Measurements from ENCODE around the gene MRPL43. TPM values are rescaled to one million over a fixed set of nuclear protein-coding genes. Genes with fewer than 3 reads are reported as not detected.
A peak's percentile ranks its signal among the peaks of the same experiment; 100 is the strongest.

MRPL43 gene
- total RNA-seq, 2 experiments from 2014 or later, result 56.3 to 58.1 TPM

GRCh38 chr10:101027106-101027720 is 39.9 kb upstream of the MRPL43 start:
- no peak for DNase-seq
- no peak overlapping the region for H3K4me3 Mint-ChIP-seq
- peaks cover under 1% of the 10 kb centered on the region for H3K27me3 Mint-ChIP-seq
- no peaks in the 10 kb centered on the region for H3K36me3 Mint-ChIP-seq
- H3K4me1 Mint-ChIP-seq, result peaks cover 9% of the 10 kb centered on the region
- H3K27ac Mint-ChIP-seq, result no peak overlapping the region
- H3K9me3 Mint-ChIP-seq, result no peaks in the 10 kb centered on the region

GRCh38 chr10:101022967-101023705 is 35.8 kb upstream of the MRPL43 start:
- no peaks in the 10 kb centered on the region for H3K9me3 Mint-ChIP-seq
- DNase-seq, result no peak
- H3K27ac Mint-ChIP-seq, result no peak overlapping the region
- peaks cover 31% of the 10 kb centered on the region for H3K27me3 Mint-ChIP-seq
- H3K4me3 Mint-ChIP-seq, result no peak overlapping the region
- H3K4me1 Mint-ChIP-seq, result peaks cover 6% of the 10 kb centered on the region
- no peaks in the 10 kb centered on the region for H3K36me3 Mint-ChIP-seq

GRCh38 chr10:101021692-101022251 is 34.5 kb upstream of the MRPL43 start:
- Mint-ChIP-seq H3K9me3 (no peaks in the 10 kb centered on the region), H3K27me3 (peaks cover 43% of the 10 kb centered on the region), H3K36me3 (no peaks in the 10 kb centered on the region), H3K27ac (no peak overlapping the region), H3K4me1 (peaks cover 6% of the 10 kb centered on the region), H3K4me3 (no peak overlapping the region)
- no peak for DNase-seq

GRCh38 chr10:101021239-101021638 is 33.9 kb upstream of the MRPL43 start:
- H3K27me3 Mint-ChIP-seq, result peaks cover 48% of the 10 kb centered on the region
- H3K4me3 Mint-ChIP-seq, result no peak overlapping the region
- H3K27ac Mint-ChIP-seq, result no peak overlapping the region
- no peaks in the 10 kb centered on the region for H3K36me3 Mint-ChIP-seq
- peaks cover 6% of the 10 kb centered on the region for H3K4me1 Mint-ChIP-seq
- no peak for DNase-seq
- H3K9me3 Mint-ChIP-seq, result no peaks in the 10 kb centered on the region

GRCh38 chr10:101020427-101021075 is 33.3 kb upstream of the MRPL43 start:
- H3K27me3 Mint-ChIP-seq, result peaks cover 52% of the 10 kb centered on the region
- no peaks in the 10 kb centered on the region for H3K36me3 Mint-ChIP-seq
- no peak overlapping the region for H3K27ac Mint-ChIP-seq
- H3K4me1 Mint-ChIP-seq, result peaks cover 6% of the 10 kb centered on the region
- no peak for DNase-seq
- H3K4me3 Mint-ChIP-seq, result no peak overlapping the region
- H3K9me3 Mint-ChIP-seq, result no peaks in the 10 kb centered on the region

DNA sequence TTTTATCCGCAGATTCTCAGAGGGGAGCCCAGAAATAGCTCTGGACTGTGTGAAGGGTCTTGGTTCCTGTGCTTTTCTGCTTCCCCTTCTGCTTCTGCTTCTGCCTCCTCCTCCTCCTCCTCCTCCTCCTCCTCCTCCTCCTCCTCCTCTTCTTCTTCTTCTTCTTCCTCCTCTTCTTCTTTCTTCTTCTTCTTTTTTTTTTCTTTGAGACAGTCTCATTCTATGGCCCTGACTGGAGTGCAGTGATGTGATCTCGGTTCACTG is 32.1 kb upstream of the MRPL43 start:
- H3K9me3 Mint-ChIP-seq, result no peaks in the 10 kb centered on the region
- H3K4me1 Mint-ChIP-seq, result peaks cover 13% of the 10 kb centered on the region
- no peak overlapping the region for H3K27ac Mint-ChIP-seq
- H3K4me3 Mint-ChIP-seq, result no peak overlapping the region
- no peaks in the 10 kb centered on the region for H3K36me3 Mint-ChIP-seq
- peaks cover 64% of the 10 kb centered on the region for H3K27me3 Mint-ChIP-seq
- DNase-seq, result no peak

- no peaks in the 10 kb centered on the region for H3K36me3 Mint-ChIP-seq
- H3K27me3 Mint-ChIP-seq, result peaks cover 67% of the 10 kb centered on the region
- peaks cover 17% of the 10 kb centered on the region for H3K4me1 Mint-ChIP-seq
- no peak overlapping the region for H3K27ac Mint-ChIP-seq
- H3K9me3 Mint-ChIP-seq, result no peaks in the 10 kb centered on the region
- H3K4me3 Mint-ChIP-seq, result no peak overlapping the region
- DNase-seq, result peak; percentile 85
These were observed 31.5 kb upstream of the MRPL43 start for GRCh38 chr10:101018600-101019439.

DNA sequence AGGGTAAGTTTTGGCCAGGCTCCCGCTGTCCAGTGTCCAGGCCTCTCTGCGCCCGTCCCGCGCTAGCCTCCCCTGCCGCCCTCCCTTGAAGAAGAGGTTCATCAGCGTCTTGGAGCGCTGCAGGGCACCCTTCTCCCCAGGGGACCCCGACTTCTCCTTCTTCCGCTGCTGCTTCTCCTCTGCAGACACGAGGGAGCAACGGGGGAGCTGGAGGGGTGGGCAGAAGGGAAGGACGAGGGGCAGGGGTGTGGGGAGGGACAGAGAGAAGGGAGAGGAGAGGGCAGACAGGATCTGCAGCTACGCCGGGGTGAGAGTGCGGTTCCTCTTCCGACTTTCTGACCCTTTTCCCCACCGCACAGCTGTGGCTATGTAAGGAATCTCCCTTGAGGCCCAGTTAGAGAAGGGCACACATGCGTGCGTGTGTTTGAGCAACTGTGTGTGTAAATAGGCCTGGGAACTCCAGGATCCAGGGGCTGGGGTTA is 30.9 kb upstream of the MRPL43 start:
- peaks cover 72% of the 10 kb centered on the region for H3K27me3 Mint-ChIP-seq
- no peaks in the 10 kb centered on the region for H3K9me3 Mint-ChIP-seq
- no peak for DNase-seq
- H3K4me1 Mint-ChIP-seq, result peaks cover 21% of the 10 kb centered on the region
- H3K36me3 Mint-ChIP-seq, result no peaks in the 10 kb centered on the region
- H3K4me3 Mint-ChIP-seq, result no peak overlapping the region
- H3K27ac Mint-ChIP-seq, result no peak overlapping the region

DNA sequence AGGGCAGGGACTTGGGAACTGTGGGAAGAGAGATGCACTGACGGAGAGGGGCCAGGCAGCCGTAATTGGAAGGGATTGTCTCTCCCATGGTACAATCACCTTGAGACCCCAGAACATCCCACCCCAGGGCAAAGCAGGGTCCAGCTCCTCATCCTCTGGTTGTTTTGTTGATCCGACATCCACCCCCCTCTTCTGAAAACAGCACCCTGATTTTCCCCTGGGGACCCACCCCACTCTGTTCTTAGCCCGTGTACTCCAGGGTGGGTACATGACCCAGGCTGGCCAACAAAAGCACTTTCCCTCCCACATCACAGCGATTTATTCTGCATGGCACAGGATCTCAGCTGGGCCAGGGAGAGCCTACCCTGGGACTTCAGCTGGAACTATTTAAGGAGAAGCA is 29.5 kb upstream of the MRPL43 start:
- Mint-ChIP-seq H3K4me1 (peaks cover 26% of the 10 kb centered on the region), H3K27ac (no peak overlapping the region), H3K27me3 (peaks cover 69% of the 10 kb centered on the region)

DNA sequence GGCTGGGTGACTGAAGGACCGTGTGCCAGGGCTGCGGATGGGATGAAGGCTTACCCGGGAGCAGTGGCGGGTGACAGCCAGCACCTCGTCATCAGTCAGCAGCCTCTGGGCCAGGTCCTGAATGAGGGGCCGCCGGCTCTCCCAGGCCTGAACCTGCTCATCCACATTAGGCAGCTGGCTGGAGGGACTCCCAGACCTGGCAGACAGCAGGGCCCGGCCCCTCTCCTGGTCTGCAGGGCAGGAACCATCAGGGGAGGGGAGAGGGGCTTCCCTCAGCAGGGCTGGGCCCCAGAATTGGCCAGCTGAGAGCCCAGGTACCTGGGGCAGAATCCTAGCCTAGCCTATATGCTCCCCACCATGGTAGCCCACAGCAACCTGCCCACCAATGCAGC is 28.3 kb upstream of the MRPL43 start:
- Mint-ChIP-seq H3K4me3 (no peak overlapping the region), H3K27ac (no peak overlapping the region), H3K27me3 (peaks cover 62% of the 10 kb centered on the region), H3K36me3 (no peaks in the 10 kb centered on the region), H3K4me1 (peaks cover 26% of the 10 kb centered on the region), H3K9me3 (no peaks in the 10 kb centered on the region)
- no peak for DNase-seq

More for the DNA sequence above, 29.5 kb upstream of the MRPL43 start:
- no peaks in the 10 kb centered on the region for H3K9me3 Mint-ChIP-seq
- no peak overlapping the region for H3K4me3 Mint-ChIP-seq
- no peak for DNase-seq
- H3K36me3 Mint-ChIP-seq, result no peaks in the 10 kb centered on the region

DNA sequence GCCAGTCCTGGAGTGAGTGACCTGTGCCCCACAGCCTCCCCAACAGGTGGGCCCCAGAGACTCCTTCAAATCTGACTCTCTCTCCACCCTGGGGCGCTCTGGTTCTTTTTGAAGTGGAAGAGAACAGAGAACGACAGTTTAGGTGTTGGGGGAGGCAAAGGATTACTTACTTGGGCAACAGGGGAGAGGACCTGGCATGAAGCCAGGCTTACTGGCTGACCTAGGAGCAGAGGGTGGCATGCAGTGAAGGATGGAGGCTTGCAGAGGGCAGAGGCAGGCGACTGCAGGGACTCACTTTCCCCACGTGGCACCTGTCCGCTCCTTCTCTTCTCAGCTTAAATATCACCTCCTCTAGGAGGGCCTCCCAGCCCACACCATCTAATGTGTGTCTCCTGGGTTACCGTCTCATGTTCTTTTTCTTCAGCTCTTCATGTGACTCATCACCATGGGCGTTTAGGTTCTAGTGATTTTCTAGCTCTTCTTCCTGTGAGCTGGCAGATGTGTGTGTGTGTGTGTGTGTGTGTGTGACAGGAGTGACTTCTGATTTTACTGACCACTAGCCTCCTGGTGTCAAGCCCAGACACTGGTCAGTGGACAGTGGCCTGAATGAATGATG is 27.8 kb upstream of the MRPL43 start:
- peaks cover 26% of the 10 kb centered on the region for H3K4me1 Mint-ChIP-seq
- DNase-seq, result no peak

DNA sequence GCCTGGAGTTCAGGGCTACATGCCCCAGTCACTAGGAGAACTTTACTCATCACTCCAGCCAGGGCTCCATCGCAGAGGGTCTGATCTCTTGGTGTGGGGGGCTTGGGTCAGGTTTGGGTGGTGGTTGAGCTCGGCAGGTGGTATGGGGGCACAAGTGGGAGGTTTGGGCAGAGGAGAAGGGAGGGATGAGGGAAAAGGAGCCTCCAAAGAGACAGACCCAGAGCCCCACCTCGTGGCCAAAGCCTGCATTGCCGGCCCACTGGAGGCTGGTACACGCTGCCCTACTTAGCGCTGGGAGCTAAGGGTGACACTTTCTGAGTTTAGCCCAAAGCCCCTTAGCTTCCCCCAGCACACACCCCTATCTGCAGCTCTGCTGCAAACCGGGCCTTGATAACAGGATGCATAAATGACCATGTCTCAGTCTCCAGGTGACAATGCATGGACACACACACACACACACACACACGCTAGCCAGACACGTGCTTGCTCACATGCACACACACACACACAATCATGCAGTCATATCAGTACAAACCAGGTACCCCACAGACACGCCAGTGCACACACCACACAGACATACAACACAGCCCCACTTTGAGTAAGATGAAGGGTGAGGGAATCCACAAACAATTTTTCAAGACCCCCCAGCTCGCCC is 27.1 kb upstream of the MRPL43 start:
- Mint-ChIP-seq H3K4me3 (no peak overlapping the region), H3K36me3 (no peaks in the 10 kb centered on the region), H3K27me3 (peaks cover 53% of the 10 kb centered on the region), H3K4me1 (peaks cover 25% of the 10 kb centered on the region), H3K27ac (no peak overlapping the region), H3K9me3 (no peaks in the 10 kb centered on the region)
- peak; percentile 75 for DNase-seq

More for the DNA sequence above, 27.8 kb upstream of the MRPL43 start:
- no peaks in the 10 kb centered on the region for H3K9me3 Mint-ChIP-seq
- H3K27me3 Mint-ChIP-seq, result peaks cover 58% of the 10 kb centered on the region
- H3K36me3 Mint-ChIP-seq, result no peaks in the 10 kb centered on the region
- no peak overlapping the region for H3K4me3 Mint-ChIP-seq
- H3K27ac Mint-ChIP-seq, result no peak overlapping the region

DNA sequence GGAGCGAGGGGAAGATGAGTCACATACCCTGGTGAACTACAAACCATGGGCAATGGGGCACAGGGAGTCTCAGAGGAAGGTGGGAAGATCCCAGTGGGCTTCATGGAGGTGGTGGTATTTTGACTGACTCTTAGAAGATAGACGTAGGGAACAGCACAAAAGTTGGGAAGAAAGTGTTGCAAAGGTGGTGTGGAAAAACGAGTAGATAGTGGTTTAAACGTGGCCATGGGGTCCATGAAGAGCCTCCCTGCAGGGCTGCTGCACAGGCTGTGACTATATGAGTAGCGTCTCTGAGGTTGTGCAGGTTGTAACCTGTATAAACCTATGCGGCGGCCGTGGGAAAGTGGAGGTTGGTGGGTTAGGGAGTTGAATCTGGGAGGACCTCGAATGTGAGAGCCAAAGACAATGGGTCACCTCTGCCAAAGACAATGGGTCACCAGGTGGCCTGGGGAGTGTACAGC is 26.1 kb upstream of the MRPL43 start:
- Mint-ChIP-seq H3K4me3 (peak overlapping the region; percentile 50), H3K4me1 (peaks cover 22% of the 10 kb centered on the region), H3K9me3 (no peaks in the 10 kb centered on the region), H3K27me3 (peaks cover 45% of the 10 kb centered on the region), H3K27ac (peak overlapping the region; percentile 64), H3K36me3 (no peaks in the 10 kb centered on the region)
- no peak for DNase-seq

All from activated naive CD8-positive, alpha-beta T cell treated with anti-CD3 and anti-CD28 coated beads for 36 hours (primary cell).